Activated CD4-positive, alpha-beta T cell treated with anti-CD3 and anti-CD28 coated beads, Interleukin-2, amount 10 ng/mL, durations not matched to agents 7 days and 5 days (primary cell): ENCODE results near the gene SERPINI1. TPM values are rescaled to one million over a fixed set of nuclear protein-coding genes. Genes with fewer than 3 reads are reported as not detected.

Experiments
- CTCF ChIA-PET: fragments of 350-600 bp; sonication (Branson Sonifier 250); formaldehyde crosslinking; loops from one replicate; lab custom pipeline; 2021; ENCODE audit warnings: antibody characterized with exemption; lab: Charles Lee
- POLR2A ChIA-PET: fragments of 350-600 bp; sonication (Branson Sonifier 250); formaldehyde crosslinking; loops from one replicate; lab custom pipeline; 2021; ENCODE audit warnings: antibody characterized with exemption; lab: Charles Lee
- DNase-seq: peaks from one replicate; pipeline ENCODE4 v3.0.0-alpha.2; 2020
- H3K27ac Mint-ChIP-seq: one replicate; pipeline ENCODE4 v1.8.0; 2021; ENCODE audit warnings: mild to moderate bottlenecking, moderate library complexity, mixed read lengths
- H3K27me3 Mint-ChIP-seq: one replicate; pipeline ENCODE4 v1.8.0; 2021; ENCODE audit warnings: mixed read lengths
- H3K36me3 Mint-ChIP-seq: one replicate; pipeline ENCODE4 v1.8.0; 2021; ENCODE audit warnings: low read depth, mixed read lengths
- H3K4me1 Mint-ChIP-seq: one replicate; pipeline ENCODE4 v1.8.0; 2021; ENCODE audit warnings: mixed read lengths
- H3K4me3 Mint-ChIP-seq: one replicate; pipeline ENCODE4 v1.8.0; 2021; ENCODE audit warnings: mild to moderate bottlenecking, moderate library complexity, mixed read lengths
- H3K9me3 Mint-ChIP-seq: one replicate; pipeline ENCODE4 v1.8.0; 2021; ENCODE audit warnings: mixed read lengths
- total RNA-seq, 2 experiments: library from RNA; stranded (reverse); gene quantifications; one replicate each; pipeline ENCODE4 v1.2.3, GENCODE V29; 2021

The SERPINI1 gene
- total RNA-seq, 2 experiments from 2014 or later, result 2.1 to 3.1 TPM

GRCh38 chr3:167776066-167776685 is 40.7 kb downstream of the SERPINI1 start:
- H3K4me3 Mint-ChIP-seq, result no peak overlapping the region

GRCh38 chr3:167777356-167777755 is 41.8 kb downstream of the SERPINI1 start:
- Mint-ChIP-seq H3K9me3 (no peaks in the 10 kb centered on the region), H3K27me3 (no peaks in the 10 kb centered on the region), H3K4me3 (no peak overlapping the region), H3K27ac (no peak overlapping the region), H3K36me3 (no peaks in the 10 kb centered on the region), H3K4me1 (peaks cover 5% of the 10 kb centered on the region)
- ChIA-PET POLR2A (no interaction called here), CTCF (no interaction called here)
- DNase-seq, result no peak

More at GRCh38 chr3:167776066-167776685, 40.7 kb downstream of the SERPINI1 start:
- Mint-ChIP-seq H3K4me1 (peaks cover 5% of the 10 kb centered on the region), H3K36me3 (no peaks in the 10 kb centered on the region), H3K27me3 (no peaks in the 10 kb centered on the region), H3K9me3 (no peaks in the 10 kb centered on the region), H3K27ac (no peak overlapping the region)
- POLR2A ChIA-PET, result no interaction called here
- CTCF ChIA-PET, result no interaction called here
- DNase-seq, result no peak

GRCh38 chr3:167780214-167780883 is 44.8 kb downstream of the SERPINI1 start:
- Mint-ChIP-seq H3K9me3 (no peaks in the 10 kb centered on the region), H3K27ac (no peak overlapping the region), H3K4me1 (no peaks in the 10 kb centered on the region), H3K36me3 (no peaks in the 10 kb centered on the region), H3K4me3 (no peak overlapping the region), H3K27me3 (no peaks in the 10 kb centered on the region)
- ChIA-PET CTCF (no interaction called here), POLR2A (no interaction called here)
- no peak for DNase-seq

- Mint-ChIP-seq H3K27me3 (no peaks in the 10 kb centered on the region), H3K27ac (no peak overlapping the region), H3K9me3 (no peaks in the 10 kb centered on the region), H3K4me3 (no peak overlapping the region), H3K4me1 (no peaks in the 10 kb centered on the region), H3K36me3 (no peaks in the 10 kb centered on the region)
- ChIA-PET POLR2A (no interaction called here), CTCF (no interaction called here)
- DNase-seq, result no peak
Measured at GRCh38 chr3:167783781-167784180, 48.3 kb downstream of the SERPINI1 start.

GRCh38 chr3:167785790-167786189 is 50.3 kb downstream of the SERPINI1 start:
- H3K27me3 Mint-ChIP-seq, result no peaks in the 10 kb centered on the region
- H3K4me3 Mint-ChIP-seq, result no peak overlapping the region
- H3K9me3 Mint-ChIP-seq, result no peaks in the 10 kb centered on the region
- DNase-seq, result no peak
- no peaks in the 10 kb centered on the region for H3K4me1 Mint-ChIP-seq
- no peaks in the 10 kb centered on the region for H3K36me3 Mint-ChIP-seq
- POLR2A ChIA-PET, result no interaction called here
- H3K27ac Mint-ChIP-seq, result no peak overlapping the region
- CTCF ChIA-PET, result no interaction called here

- no peak for DNase-seq
- Mint-ChIP-seq H3K9me3 (no peaks in the 10 kb centered on the region), H3K27ac (no peak overlapping the region), H3K4me3 (no peak overlapping the region), H3K4me1 (no peaks in the 10 kb centered on the region), H3K36me3 (no peaks in the 10 kb centered on the region), H3K27me3 (no peaks in the 10 kb centered on the region)
- ChIA-PET CTCF (no interaction called here), POLR2A (no interaction called here)
Measured at GRCh38 chr3:167787440-167787839, 51.9 kb downstream of the SERPINI1 start.

- Mint-ChIP-seq H3K36me3 (no peaks in the 10 kb centered on the region), H3K27ac (no peak overlapping the region), H3K4me3 (no peak overlapping the region), H3K4me1 (no peaks in the 10 kb centered on the region), H3K27me3 (no peaks in the 10 kb centered on the region), H3K9me3 (no peaks in the 10 kb centered on the region)
- POLR2A ChIA-PET, result interaction anchor here (0.7 kb wide), 1 partner anchor 38 kb away, joined by 3 read pairs; no protein-coding TSS in a partner anchor
- CTCF ChIA-PET, result no interaction called here
- no peak for DNase-seq
Measured at GRCh38 chr3:167798443-167798842, 62.9 kb downstream of the SERPINI1 start.

GRCh38 chr3:167808910-167809309 is 73.4 kb downstream of the SERPINI1 start:
- Mint-ChIP-seq H3K36me3 (no peaks in the 10 kb centered on the region), H3K4me3 (no peak overlapping the region), H3K27ac (no peak overlapping the region), H3K4me1 (no peaks in the 10 kb centered on the region), H3K27me3 (no peaks in the 10 kb centered on the region), H3K9me3 (no peaks in the 10 kb centered on the region)
- ChIA-PET POLR2A (no interaction called here), CTCF (no interaction called here)
- no peak for DNase-seq

- H3K4me3 Mint-ChIP-seq, result no peak overlapping the region
- CTCF ChIA-PET, result no interaction called here
Measured at GRCh38 chr3:167810236-167810635, 74.7 kb downstream of the SERPINI1 start.

GRCh38 chr3:167811031-167811430 is 75.5 kb downstream of the SERPINI1 start:
- Mint-ChIP-seq H3K27ac (no peak overlapping the region), H3K9me3 (no peaks in the 10 kb centered on the region), H3K4me1 (no peaks in the 10 kb centered on the region), H3K36me3 (no peaks in the 10 kb centered on the region), H3K27me3 (no peaks in the 10 kb centered on the region), H3K4me3 (no peak overlapping the region)
- ChIA-PET POLR2A (no interaction called here), CTCF (no interaction called here)
- no peak for DNase-seq

More at GRCh38 chr3:167810236-167810635, 74.7 kb downstream of the SERPINI1 start:
- no peak for DNase-seq
- Mint-ChIP-seq H3K4me1 (no peaks in the 10 kb centered on the region), H3K36me3 (no peaks in the 10 kb centered on the region), H3K27ac (no peak overlapping the region), H3K9me3 (no peaks in the 10 kb centered on the region), H3K27me3 (no peaks in the 10 kb centered on the region)
- POLR2A ChIA-PET, result no interaction called here

- ChIA-PET POLR2A (no interaction called here), CTCF (interaction anchor here (0.9 kb wide), 1 partner anchor 19 kb away, joined by 3 read pairs; no protein-coding TSS in a partner anchor)
- Mint-ChIP-seq H3K27ac (no peak overlapping the region), H3K4me3 (no peak overlapping the region), H3K9me3 (no peaks in the 10 kb centered on the region), H3K27me3 (no peaks in the 10 kb centered on the region), H3K4me1 (no peaks in the 10 kb centered on the region), H3K36me3 (no peaks in the 10 kb centered on the region)
- no peak for DNase-seq
Measured at GRCh38 chr3:167813169-167814123, 77.9 kb downstream of the SERPINI1 start.

- no peaks in the 10 kb centered on the region for H3K9me3 Mint-ChIP-seq
- DNase-seq, result no peak
- no peaks in the 10 kb centered on the region for H3K27me3 Mint-ChIP-seq
- no peaks in the 10 kb centered on the region for H3K36me3 Mint-ChIP-seq
- ChIA-PET POLR2A (no interaction called here), CTCF (interaction anchor here (0.5 kb wide), 1 partner anchor 35 kb away, joined by 3 read pairs; no protein-coding TSS in a partner anchor)
- no peak overlapping the region for H3K27ac Mint-ChIP-seq
- no peaks in the 10 kb centered on the region for H3K4me1 Mint-ChIP-seq
- no peak overlapping the region for H3K4me3 Mint-ChIP-seq
Measured at GRCh38 chr3:167814441-167814951, 79.0 kb downstream of the SERPINI1 start.
